WERI-Rb-1 (cell line): ENCODE measurements around the gene RAB11FIP5.
A peak's percentile ranks its signal among the peaks of the same experiment; 100 is the strongest.

Experiments used
- DNase-seq: peaks from one replicate; pipeline ENCODE4 v3.0.0-alpha.2; 2020
- H3K27ac ChIP-seq: fragments of 250-450 bp; sonication (Bioruptor Pico); 2 replicates; pipeline ENCODE4 v1.5.1; 2020; ENCODE audit warnings: mild to moderate bottlenecking, moderate library complexity
- H3K27me3 ChIP-seq: fragments of 250-450 bp; sonication (Bioruptor Pico); 2 replicates; pipeline ENCODE4 v1.5.1; 2021; ENCODE audit warnings: mild to moderate bottlenecking, low read depth, moderate library complexity; ENCODE audit not compliant: insufficient read depth, severe bottlenecking
- H3K36me3 ChIP-seq: fragments of 250-450 bp; sonication (Bioruptor Pico); 2 replicates; pipeline ENCODE4 v1.5.1; 2020; ENCODE audit warnings: mild to moderate bottlenecking, moderate library complexity
- H3K4me3 ChIP-seq: 2 replicates; pipeline ENCODE4 v1.5.1; 2011; ENCODE audit warnings: low read depth, mild to moderate bottlenecking, control low read depth, low read length
- H3K9me3 ChIP-seq: fragments of 250-450 bp; sonication (Bioruptor Pico); 2 replicates; pipeline ENCODE4 v1.5.1; 2021; ENCODE audit warnings: mild to moderate bottlenecking, moderate library complexity; ENCODE audit not compliant: severe bottlenecking
- TF ChIP-seq, protein P1 (sequence below): IDR thresholded peaks from 2 replicates; pipeline ENCODE4 v1.5.1; 2011; ENCODE audit warnings: low read depth, mild to moderate bottlenecking, control low read depth, inconsistent platforms, low read length

The RAB11FIP5 gene

DNA sequence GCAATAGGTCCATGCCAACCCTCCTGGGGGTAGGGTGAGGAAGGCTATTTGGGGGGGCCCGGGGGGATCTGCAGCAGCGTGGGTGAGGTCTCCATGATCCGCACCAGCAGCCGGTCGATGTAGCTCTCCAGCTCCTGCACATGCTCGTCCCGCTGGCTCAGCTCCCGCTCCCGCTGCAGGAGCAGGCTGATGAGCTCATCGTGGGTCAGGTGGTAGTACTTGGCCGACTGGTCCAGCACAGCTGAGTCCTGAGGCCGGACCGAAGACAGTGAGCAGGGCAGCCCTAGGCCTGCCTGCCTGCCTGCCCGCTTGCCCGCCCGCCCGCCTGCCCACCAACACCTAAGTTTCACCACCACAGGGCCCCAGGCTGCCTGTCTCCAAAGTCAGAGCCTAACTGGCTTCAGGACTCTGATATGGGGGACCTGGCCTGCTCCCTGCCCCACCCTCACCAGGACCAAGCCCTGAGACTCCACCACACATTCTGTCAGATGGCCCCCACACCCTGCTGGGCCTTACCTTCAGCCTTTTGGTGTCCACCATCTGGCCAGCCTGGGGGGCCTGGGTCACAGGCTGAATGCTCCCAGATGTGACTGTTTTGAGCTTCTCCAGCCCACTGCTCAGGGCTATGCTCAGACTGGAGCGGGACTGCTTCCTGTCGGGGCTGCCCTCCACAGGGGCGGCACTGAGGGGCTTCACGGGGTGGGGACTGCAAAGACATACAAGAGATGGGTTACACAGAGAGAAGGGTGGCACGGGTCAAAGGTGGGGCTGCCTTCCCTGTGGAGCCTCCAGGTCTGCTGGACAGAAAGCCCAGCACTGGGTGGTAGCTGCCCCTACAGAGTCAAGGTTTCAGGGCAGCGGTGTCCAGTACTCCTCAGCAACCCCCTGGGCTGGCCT lies 37.0 kb downstream of the RAB11FIP5 start:
- DNase-seq, result no peak
- TF ChIP-seq, protein P1, sequence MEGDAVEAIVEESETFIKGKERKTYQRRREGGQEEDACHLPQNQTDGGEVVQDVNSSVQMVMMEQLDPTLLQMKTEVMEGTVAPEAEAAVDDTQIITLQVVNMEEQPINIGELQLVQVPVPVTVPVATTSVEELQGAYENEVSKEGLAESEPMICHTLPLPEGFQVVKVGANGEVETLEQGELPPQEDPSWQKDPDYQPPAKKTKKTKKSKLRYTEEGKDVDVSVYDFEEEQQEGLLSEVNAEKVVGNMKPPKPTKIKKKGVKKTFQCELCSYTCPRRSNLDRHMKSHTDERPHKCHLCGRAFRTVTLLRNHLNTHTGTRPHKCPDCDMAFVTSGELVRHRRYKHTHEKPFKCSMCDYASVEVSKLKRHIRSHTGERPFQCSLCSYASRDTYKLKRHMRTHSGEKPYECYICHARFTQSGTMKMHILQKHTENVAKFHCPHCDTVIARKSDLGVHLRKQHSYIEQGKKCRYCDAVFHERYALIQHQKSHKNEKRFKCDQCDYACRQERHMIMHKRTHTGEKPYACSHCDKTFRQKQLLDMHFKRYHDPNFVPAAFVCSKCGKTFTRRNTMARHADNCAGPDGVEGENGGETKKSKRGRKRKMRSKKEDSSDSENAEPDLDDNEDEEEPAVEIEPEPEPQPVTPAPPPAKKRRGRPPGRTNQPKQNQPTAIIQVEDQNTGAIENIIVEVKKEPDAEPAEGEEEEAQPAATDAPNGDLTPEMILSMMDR, result no peak

DNA sequence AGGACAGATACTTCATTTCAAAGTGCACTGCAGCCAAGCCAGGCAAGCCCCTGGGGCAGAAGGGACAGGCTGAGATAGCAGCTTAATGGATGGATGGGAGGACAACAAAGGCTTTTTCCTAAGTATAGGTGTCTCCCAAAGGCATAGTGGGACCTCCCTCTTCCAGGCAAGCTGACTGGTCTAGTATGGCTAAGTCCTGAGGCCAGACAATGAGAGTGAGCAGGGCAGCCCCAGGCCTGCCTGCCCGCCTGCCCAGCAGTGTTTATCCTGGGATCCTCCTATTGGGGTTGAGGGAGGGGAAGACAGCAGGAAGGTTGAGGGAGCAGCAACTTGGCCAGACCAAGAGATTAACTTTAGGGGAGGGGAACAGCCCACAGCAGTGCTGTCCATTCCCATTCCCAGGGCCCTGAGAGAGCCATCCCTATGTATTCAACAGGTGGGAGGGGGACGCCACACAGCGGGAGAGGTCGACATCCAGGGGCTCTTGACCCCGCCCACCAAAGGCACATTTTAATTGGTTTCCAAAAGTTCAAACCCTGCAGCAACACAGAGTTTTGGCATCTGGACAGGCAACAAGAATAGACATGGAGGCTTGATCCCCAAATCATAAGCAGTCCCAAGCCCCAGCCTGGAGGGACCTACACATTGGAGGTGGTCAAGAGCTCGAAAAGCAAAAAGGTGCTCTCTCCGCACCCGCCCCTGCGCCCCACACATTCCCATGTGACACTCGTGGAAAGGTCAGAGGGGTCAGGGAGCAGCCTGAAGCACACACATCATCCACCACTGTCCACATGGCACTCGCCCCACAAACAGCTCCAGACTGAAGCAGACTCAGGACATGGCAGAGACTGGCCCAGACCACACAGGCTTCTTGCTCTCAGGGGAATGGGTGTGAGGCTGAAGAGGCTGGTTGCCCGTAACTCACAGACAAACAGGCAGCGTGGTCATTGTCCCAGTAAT lies 38.4 kb downstream of the RAB11FIP5 start:
- no peak for DNase-seq
- Histone ChIP-seq H3K9me3 (no peaks in the 10 kb centered on the region), H3K27me3 (no peaks in the 10 kb centered on the region), H3K4me3 (no peak overlapping the region), H3K36me3 (peaks cover 6% of the 10 kb centered on the region; the same call in 1 of the 2 replicates), H3K27ac (no peak overlapping the region)
- TF ChIP-seq, protein P1, result no peak

More for the DNA sequence above, 37.0 kb downstream of the RAB11FIP5 start:
- Histone ChIP-seq H3K9me3 (no peaks in the 10 kb centered on the region), H3K27ac (no peak overlapping the region), H3K27me3 (no peaks in the 10 kb centered on the region), H3K4me3 (no peak overlapping the region), H3K36me3 (peaks cover 16% of the 10 kb centered on the region)

DNA sequence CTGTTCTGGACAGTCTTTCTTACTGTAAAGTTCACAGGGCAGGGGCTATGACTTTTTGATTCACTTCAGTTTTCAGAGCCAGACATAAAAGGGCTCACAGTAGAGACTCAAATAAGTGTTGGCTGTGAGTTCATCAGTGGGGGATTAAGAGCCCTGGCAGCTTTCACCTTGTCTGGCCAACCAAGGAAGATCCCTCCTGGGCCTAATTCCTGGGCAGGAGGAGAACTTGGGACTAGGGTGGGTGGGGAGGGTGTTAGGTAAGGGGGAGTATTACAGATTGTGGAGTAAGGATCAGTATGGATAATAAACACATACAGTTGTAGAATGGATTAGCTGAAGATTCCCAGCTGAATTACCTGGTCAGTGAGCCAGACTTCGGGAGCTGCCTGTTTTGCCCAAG lies 40.3 kb downstream of the RAB11FIP5 start:
- TF ChIP-seq, protein P1, result no peak
- peaks cover 9% of the 10 kb centered on the region; the same call in 1 of the 2 replicates for H3K36me3 ChIP-seq
- peak; percentile 65 for DNase-seq
- H3K27ac ChIP-seq, result peak overlapping the region; percentile 92
- H3K9me3 ChIP-seq, result no peaks in the 10 kb centered on the region
- H3K27me3 ChIP-seq, result no peaks in the 10 kb centered on the region
- H3K4me3 ChIP-seq, result peak overlapping the region; percentile 84

DNA sequence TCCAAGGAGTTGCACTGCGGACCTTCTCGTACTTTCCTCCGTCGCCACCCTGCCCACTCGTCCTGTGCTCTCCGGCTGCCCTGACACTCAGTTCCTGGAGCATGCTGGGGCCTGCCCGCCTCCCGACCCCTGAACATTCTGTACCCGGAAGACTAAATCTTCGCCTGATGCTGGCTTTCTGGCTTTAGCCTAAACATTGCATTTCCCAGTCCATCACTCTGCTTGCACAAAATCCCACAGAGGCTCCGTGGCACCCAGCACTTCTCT lies 40.7 kb downstream of the RAB11FIP5 start:
- Histone ChIP-seq H3K4me3 (peak overlapping the region; percentile 84), H3K27me3 (no peaks in the 10 kb centered on the region), H3K36me3 (peaks cover 9% of the 10 kb centered on the region; the same call in 1 of the 2 replicates), H3K9me3 (no peaks in the 10 kb centered on the region), H3K27ac (peak overlapping the region; percentile 92)
- no peak for DNase-seq
- TF ChIP-seq, protein P1, result no peak

DNA sequence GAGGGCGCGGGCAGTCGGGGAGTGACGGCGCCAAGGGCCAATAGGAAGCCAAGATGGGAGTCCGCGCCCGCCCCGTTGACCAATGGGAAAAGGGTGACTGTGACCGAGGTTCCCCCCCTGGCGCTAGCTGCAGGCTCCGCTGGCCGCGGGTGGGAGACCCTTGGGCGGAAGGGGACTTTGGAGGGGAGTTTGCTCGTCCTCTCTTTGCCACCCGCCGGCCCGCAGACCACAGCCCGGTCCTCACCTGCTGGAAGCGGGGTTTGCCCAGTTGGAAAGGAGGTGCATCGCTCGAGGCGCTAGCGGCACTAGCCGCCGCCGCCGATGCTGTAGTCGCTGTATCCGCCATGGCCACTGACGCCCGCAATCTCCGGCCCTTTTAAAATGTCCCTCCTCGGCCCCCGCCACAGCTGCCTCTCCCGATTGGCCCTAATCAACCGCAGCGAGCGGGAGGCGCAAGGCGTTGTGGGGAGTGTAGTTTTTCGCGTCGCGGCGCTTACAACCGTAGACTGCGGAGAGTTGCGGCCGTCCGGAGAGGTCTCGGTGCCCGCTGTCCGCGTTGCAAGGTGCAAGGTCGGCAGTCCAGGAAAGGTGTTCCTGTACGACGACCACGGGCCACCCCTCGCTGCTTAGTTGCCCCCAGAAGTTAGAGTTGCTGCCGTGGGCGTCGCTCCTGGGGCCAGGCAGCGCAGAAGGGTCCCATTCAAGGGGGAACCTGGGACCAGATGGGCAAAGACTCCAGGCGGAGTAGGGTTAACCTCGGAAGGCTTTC lies 41.2 kb downstream of the RAB11FIP5 start, which contains the start of gene SFXN5:
Gene SFXN5 (minus strand): TSS at position 353 of the 769 bp plus-strand sequence. CDS start 7 bp downstream, at position 346.
- H3K36me3 ChIP-seq, result peaks cover 9% of the 10 kb centered on the region; the same call in 1 of the 2 replicates
- peak; percentile 99 for DNase-seq
- TF ChIP-seq, protein P1, result no peak
- H3K27ac ChIP-seq, result peak within 1 kb of the TSS; percentile 92
- no peaks in the 10 kb centered on the region for H3K27me3 ChIP-seq
- peak within 1 kb of the TSS; percentile 84 for H3K4me3 ChIP-seq
- H3K9me3 ChIP-seq, result no peaks in the 10 kb centered on the region
